HL-60 (cell line): Measurements from ENCODE around the gene BGN.

ENCODE experiments used
- CTCF ChIP-seq: IDR thresholded peaks from one replicate; pipeline ENCODE4 v1.5.1; 2011; ENCODE audit warnings: low read length, control low read depth, inconsistent platforms; ENCODE audit not compliant: insufficient read depth
- GABPA ChIP-seq: IDR thresholded peaks from 2 replicates; pipeline ENCODE4 v1.6.1; 2012; ENCODE audit warnings: low read depth
- POLR2AphosphoS5 ChIP-seq: IDR thresholded peaks from 2 replicates; pipeline ENCODE4 v1.6.1; 2012; ENCODE audit warnings: low read depth

GRCh38 chrX:153474718-153475117 lies 20.1 kb upstream of the BGN start:
- TF ChIP-seq POLR2AphosphoS5, result no peak
- TF ChIP-seq CTCF, result no peak
- TF ChIP-seq GABPA, result no peak
